SIG-M5 treated with dmso at 0.1 percent for 504 hours (cell line): ENCODE results near the gene HHAT.

Experiments
- DNase-seq: peaks from one replicate; lab custom pipeline; 2025; ENCODE audit not compliant: unreplicated experiment; lab: John Stamatoyannopoulos, UW

The HHAT gene

DNA sequence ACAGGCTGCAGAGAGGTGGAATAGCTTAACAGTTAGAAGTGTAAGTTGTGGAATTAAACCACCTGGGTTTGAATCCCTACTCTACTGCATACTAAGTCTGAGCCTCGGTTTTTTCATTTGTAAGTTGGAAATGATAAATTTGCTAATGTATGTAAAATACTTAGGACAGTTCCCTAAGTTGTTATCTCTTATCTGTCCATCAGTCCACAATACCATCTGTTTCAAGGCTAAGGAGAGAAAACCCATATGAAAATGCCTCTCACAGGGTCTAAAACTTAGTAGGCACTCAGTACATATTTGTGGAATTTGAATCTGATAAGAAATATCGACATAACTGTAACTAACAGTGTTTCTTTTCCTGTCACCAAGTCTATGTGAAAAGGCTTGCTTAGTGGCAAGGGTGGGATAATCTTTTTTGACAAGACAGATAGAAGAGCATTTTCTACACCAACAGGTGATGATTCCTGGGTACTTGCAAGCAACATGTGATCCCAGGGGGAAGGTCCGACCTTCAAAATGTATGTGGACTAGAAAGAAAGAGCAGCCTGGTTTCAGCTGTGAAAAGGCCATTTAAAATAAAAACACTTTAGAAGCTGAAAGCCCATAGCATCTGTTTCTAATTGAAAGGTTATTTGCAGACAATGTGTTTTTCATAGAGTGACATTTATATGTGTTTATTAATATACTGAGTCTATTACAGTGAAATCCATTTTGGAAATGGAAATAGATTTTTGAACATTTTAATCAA lies 202.9 kb downstream of the HHAT start:
- DNase-seq: no peak

DNA sequence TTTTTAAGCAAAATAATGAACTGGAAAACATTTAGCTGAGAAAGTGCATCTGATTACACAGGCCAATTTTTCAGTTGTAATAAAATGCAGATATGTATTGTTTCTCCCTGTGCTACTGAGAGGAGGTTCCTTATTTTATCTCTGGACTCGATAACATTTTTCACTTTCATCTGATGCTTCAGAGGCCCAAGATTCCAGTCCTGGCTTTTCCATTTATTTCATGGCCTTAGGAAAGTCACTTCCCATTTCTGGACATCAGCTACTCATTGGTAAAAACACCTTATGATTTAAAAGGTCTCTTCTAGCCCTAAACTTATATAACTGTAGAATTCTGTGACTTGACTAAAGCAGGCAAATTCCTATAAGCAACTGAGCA lies 203.5 kb downstream of the HHAT start:
- DNase-seq: no peak

DNA sequence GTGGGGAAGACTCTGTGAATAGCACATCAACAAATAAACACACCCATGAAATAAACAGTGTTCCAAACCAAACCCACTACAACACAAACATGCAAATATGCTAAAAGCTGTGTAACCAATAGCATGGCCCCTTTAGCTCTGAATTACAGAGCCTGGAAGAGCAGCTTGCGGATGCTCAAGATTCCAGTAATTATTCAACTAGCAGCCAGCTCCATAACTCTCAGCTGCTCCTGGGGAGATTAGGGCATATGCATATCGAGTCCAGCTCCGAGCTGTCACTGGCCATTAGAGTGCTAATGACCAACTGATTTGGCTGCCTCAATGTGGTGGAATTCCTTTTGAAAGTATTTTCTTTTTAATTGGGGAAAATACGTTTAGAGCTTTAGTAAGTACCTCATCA lies 207.1 kb downstream of the HHAT start:
- no peak for DNase-seq

GRCh38 chr1:210536254-210536961 lies 207.7 kb downstream of the HHAT start:
- no peak for DNase-seq

GRCh38 chr1:210540288-210540687 lies 211.6 kb downstream of the HHAT start:
- DNase-seq: no peak

GRCh38 chr1:210541680-210542358 lies 213.1 kb downstream of the HHAT start:
- DNase-seq: no peak

DNA sequence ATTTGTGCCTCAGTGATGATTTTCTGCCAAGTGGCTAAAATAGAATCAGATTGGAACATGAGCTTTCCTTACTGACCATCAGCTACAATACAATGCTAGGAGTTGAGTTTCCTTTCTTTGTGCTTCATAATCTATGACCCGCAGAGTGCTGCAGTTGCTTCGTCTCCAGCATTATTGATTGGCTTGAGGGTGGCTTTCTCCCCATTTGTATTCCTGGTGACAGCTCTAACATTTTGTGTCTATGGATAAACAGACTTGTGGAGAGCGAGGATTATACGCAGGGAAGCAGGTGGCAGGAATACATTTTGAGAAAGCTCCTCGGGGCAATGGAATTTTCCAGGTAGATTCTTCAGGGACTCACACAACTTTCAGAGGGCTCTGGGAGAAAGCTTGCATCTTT lies 223.2 kb downstream of the HHAT start:
- DNase-seq: no peak

GRCh38 chr1:210553711-210554110 lies 225.0 kb downstream of the HHAT start:
- no peak for DNase-seq

DNA sequence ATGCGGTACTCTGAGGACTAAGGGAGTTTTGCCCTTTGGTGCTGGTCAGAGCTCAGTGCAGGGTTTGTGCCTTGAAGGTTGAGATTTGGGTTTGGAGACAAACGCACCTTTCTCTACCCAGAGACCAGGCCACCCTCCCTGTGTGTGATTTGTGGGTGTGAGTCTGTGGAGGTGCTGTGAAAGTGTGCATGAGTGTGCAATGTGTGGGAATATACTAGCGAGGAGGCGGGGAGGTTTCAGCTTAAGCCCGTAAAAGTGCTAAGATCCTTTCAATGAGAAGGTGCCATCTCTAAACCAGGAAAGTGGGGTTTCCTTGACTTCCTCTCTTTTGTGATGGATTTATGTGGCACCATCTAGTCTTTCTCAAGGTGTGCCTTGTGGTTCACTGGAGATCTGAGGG lies 225.7 kb downstream of the HHAT start:
- DNase-seq: no peak

- no peak for DNase-seq
Measured at GRCh38 chr1:210556475-210556874, 227.8 kb downstream of the HHAT start.

DNA sequence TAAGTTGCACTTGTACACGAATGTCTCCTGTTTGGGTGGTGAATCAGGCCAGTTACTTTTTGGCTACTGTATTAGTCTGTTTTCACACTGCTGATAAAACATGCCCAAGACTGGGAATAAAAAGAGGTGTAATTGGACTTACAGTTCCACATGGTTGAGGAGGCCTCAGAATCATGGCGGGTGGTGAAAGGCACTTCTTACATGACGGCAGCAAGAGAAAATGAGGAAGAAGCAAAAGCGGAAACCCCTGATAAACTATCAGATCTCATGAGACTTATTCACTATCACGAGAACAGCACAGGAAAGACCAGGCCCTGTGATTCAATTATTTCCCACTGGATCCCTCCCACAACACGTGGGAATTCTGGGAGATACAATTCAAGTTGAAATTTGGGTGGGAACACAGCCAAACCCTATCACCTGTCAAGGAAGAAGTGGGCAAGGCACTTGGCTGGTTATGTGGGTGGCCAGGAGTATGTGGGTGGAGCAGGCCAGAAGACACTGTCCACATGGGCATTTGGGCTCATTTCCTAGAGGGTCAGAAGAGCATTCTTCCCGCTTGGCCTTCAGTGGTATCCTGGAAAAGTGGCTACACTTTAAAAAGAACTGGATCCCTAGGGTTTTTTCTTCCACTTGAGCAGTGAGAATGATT lies 228.8 kb downstream of the HHAT start:
- DNase-seq: no peak

DNA sequence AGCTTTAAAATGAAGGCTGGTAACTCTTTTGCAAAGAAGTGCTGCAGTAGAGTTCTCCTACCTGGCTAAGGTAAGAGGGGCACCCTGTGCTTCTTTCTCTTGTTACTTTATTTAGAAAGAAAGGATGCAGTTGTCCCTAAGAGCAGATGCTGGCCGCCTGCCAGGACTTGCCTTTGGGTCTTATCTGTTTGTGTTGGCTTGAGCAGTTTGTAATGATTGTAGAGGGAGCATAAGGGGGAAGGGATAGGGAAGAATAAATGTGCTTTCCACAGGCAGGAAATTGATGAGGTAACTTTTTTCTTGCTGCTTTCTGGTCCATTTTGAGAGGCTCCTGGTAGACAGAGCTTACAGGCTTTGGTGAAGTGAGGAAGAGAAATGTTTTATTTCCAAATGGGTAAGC lies 229.6 kb downstream of the HHAT start:
- DNase-seq: no peak

- no peak for DNase-seq
Measured at GRCh38 chr1:210565306-210565705, 236.6 kb downstream of the HHAT start.

GRCh38 chr1:210568631-210569030 lies 239.9 kb downstream of the HHAT start:
- no peak for DNase-seq

- no peak for DNase-seq
Measured at GRCh38 chr1:210570116-210570515, 241.4 kb downstream of the HHAT start.

DNA sequence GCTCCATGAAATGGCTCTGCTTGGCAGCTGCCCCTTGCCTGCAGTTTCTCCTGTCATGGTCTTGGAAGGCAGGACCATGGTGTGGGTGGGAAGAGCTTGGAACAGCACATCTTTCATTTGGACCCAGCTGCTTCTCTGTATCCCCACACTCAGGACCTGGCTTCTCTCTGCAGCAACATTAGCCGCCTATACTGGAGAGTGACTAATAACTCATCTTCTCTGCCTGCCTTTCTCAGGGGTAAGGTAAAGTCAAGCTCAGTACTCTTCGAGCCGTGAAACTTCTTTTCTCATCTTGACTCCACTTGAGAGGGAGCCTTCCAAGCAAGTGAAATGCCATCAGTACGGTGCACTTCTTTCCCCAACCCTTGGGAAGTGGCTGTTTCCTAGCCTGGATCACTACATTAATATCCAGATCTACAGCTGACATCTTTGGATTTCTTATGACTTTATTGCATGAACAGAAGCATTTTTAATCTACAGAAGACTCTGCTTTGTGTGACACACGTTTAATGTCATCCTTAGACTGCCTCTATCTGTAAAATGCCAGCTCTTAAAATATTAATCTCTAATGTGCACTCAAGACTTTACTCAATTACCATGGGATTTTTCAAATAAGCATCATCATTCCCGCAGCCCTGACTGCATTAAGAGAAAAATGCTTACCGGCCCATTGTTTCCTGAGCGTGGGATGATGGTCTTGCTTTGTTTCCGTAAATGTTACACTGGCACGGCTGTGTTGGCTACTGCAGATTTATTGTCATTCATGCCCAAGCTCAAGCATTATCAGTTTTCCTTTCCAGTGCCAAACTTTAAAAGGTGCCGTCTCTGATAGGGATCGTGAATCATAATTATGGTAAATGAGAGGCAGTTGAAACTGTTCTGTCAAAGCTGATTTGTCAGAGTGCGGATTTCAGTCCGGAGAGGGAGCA lies 242.9 kb downstream of the HHAT start:
- DNase-seq: no peak

- no peak for DNase-seq
Measured at GRCh38 chr1:210573141-210573540, 244.4 kb downstream of the HHAT start.

DNA sequence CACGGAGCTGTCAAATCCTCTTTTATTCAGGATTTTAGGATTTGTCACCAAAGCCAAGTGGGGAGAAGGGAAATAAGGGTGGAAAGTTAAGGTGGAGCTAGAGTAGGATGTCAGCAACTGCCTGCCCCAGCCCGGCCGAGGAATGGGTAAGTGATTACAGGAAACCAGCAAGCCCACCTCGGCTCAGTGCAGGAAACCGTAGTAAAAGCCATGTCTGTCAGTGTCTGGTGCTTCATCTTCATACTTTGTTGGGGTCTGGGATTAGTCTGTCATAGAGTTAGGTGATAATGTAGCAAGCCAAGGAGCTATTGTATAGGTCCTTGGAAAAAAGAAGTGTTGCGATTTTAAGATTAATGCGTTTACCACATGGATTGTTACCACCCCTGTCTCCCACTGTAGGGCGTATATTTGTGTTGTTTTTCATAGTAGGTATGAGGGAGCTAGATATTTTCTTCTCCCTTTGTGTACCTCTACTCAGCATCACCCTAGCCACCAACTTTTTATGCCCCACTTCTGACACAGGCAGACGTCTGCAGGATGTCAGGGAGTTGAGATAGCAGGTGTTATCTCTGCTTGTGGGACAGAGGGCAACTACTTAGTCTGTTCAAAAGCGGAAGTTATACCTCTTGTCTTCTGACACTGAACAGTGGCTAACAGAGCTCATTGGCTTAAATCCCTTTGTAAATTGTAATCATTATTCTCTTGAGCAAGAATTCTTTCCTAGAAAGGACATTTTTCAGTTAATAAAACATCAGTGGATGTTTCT lies 253.7 kb downstream of the HHAT start:
- DNase-seq: no peak

- peak; percentile 74 for DNase-seq
Measured at GRCh38 chr1:210584439-210585113, 255.9 kb downstream of the HHAT start.
